Mucosa of rectum (tissue), 2 donors: ENCODE data around the gene DENND2A.
A peak's percentile ranks its signal among the peaks of the same experiment; 100 is the strongest.

Experiments
- H3K27ac ChIP-seq, 2 donors: one replicate each; pipeline ENCODE4 v1.7.0; 2013; ENCODE audit warnings: inconsistent platforms in 2 of 2, low read depth in 2 of 2, low read length in 2 of 2
- H3K27me3 ChIP-seq, 2 donors: one replicate each; pipeline ENCODE4 v1.7.0; 2013; ENCODE audit warnings: low read length in 2 of 2; ENCODE audit not compliant: control insufficient read depth in 2 of 2, insufficient read depth in 2 of 2
- H3K36me3 ChIP-seq, 2 donors: one replicate each; pipeline ENCODE4 v1.7.0; 2013; ENCODE audit warnings: low read length in 2 of 2; ENCODE audit not compliant: control insufficient read depth in 2 of 2, insufficient read depth in 2 of 2
- H3K4me1 ChIP-seq, 2 donors: one replicate each; pipeline ENCODE4 v1.7.0; 2013; ENCODE audit warnings: low read length in 2 of 2, mild to moderate bottlenecking in 1 of 2; ENCODE audit not compliant: control insufficient read depth in 2 of 2, insufficient read depth in 2 of 2
- H3K4me3 ChIP-seq, 2 donors: one replicate each; pipeline ENCODE4 v1.7.0; 2013; ENCODE audit warnings: low read length in 2 of 2
- H3K9ac ChIP-seq, 2 donors: one replicate each; pipeline ENCODE4 v1.7.0; 2013; ENCODE audit warnings: low read length in 2 of 2, low read depth in 1 of 2, mild to moderate bottlenecking in 1 of 2
- H3K9me3 ChIP-seq, 2 donors: one replicate each; pipeline ENCODE4 v1.7.0; 2013; ENCODE audit warnings: low read length in 2 of 2; ENCODE audit not compliant: control insufficient read depth in 2 of 2
- donor health status: healthy.
- donor health status: Normal muscosa, but diverticular disease.

The DENND2A gene

DNA sequence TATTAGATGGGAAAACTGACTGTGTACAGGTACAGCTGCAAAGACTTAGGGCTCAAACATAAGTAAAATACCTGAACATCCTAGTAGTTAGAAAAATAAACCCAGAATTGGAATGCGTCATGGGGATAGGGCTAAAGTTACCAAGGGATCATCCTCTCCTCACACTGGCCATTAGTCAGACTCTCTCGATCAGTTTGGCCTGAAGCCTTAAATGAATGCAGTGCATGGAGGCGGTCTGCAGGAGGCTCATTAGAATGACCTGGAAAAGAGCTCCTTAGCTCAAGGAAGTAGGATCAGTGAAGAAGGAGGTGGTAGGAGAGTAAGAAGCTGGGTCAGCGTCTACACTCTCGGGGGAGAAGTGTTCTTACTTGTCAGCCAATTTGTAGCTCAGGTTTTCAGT, 35.3 kb downstream of the DENND2A start:
- no peaks in the 10 kb centered on the region for H3K27me3 ChIP-seq
- peak overlapping the region; percentile 45 to 53 for H3K27ac ChIP-seq
- no peak overlapping the region for H3K4me3 ChIP-seq
- peaks cover 0 to 4% of the 10 kb centered on the region in 2 donors for H3K4me1 ChIP-seq
- H3K9ac ChIP-seq, result no peak overlapping the region
- H3K9me3 ChIP-seq, result no peaks in the 10 kb centered on the region
- no peaks in the 10 kb centered on the region for H3K36me3 ChIP-seq

DNA sequence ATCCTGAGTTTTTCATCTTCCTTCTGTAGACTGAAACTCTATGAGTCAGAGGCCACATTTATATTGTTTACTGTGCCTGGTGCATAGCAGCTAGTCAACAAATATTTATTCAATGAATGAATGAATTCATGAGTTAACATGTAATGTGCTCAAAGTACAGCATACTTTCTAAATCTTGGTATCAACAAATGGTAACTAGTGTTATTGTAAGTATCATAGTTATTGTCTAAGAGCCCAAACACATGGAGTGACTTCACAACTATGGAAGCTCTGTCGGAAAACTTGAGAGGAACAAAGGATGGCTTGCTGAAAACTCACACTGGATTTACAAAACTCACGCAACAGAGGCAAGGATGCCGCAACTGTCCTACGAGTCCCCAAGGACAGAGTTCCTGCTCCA, 35.9 kb downstream of the DENND2A start:
- H3K9me3 ChIP-seq, result no peaks in the 10 kb centered on the region
- H3K9ac ChIP-seq, result no peak overlapping the region
- H3K4me3 ChIP-seq, result no peak overlapping the region
- H3K36me3 ChIP-seq, result no peaks in the 10 kb centered on the region
- H3K27me3 ChIP-seq, result no peaks in the 10 kb centered on the region
- peak overlapping the region; percentile 45 to 53 for H3K27ac ChIP-seq
- H3K4me1 ChIP-seq, result peaks cover 0 to 4% of the 10 kb centered on the region in 2 donors

DNA sequence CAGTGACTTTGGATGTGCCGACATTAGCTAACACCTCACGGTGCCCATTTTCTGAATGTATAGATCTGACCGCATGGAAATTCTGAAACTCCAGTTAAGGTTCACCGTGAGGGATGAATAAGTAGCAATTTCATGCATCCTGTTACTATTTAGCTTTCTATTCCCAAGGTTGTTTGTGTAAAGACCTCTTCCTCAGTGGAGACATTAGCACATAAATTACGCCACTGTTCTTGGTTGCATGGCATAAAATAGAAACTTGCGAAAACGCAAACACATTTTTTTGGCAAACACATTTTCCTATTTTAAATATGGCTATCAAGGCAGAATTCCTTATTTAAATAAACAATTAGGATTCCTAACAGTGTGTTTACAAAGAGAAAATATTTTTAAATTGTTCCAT, 36.5 kb downstream of the DENND2A start:
- Histone ChIP-seq H3K27ac (peak overlapping the region in 1 of 2 donors; percentile 12), H3K36me3 (no peaks in the 10 kb centered on the region), H3K4me1 (peaks cover 0 to 4% of the 10 kb centered on the region in 2 donors), H3K27me3 (no peaks in the 10 kb centered on the region), H3K9ac (no peak overlapping the region), H3K4me3 (no peak overlapping the region), H3K9me3 (no peaks in the 10 kb centered on the region)

DNA sequence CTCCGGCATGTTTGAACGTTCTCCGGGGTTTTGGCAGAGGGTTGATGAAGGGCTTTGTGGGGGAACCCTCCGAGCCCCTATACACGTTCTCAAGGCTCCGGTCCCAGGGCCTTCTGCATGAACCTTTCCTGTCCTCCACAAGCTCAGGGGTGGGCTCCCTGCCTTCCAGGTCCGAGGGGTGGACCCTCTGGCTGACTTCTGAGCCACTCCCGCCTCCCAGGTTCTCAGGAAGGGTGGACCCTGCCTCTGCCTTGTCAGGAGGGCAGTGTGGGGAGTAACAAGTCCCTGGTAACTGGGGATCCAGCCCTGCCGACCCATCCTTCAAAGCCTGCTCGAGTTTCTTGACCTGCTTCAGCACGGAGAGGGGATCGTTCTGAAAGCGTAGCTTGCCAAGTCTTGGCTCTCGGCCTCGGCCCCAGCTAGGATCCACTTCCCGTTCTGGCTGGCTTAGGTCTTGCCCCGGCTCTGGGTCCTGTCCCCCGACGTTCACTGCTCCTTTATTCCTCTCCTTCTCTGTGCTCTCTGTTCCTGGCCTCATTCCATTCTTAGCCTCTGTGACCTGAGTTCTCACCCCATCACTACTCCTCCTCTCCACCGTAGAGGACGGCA, 38.9 kb downstream of the DENND2A start:
- Histone ChIP-seq H3K9me3 (no peaks in the 10 kb centered on the region), H3K36me3 (no peaks in the 10 kb centered on the region), H3K9ac (no peak overlapping the region), H3K27me3 (no peaks in the 10 kb centered on the region), H3K4me3 (no peak overlapping the region), H3K4me1 (peaks cover 0 to 4% of the 10 kb centered on the region in 2 donors), H3K27ac (no peak overlapping the region)

DNA sequence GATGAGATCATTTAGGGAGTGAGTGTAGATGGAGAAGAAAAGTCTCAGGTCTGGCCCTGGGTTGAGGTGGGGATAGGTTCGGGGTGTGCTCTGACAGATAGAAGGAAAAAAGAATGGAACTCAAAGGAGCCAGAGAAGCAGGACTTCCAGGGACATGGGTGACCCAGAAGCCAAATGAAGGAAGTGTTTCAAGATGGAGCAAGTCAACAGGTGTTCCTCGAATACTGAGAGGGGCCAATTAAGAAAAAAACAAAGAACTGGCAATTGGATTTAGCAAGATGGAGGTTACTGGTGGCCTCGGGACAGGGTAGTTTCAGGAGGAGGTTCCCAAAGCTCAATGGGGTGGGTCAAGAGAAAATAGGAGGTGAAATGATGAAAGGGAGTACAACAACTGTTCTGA, 40.3 kb downstream of the DENND2A start:
- no peak overlapping the region for H3K27ac ChIP-seq
- no peak overlapping the region for H3K9ac ChIP-seq
- H3K36me3 ChIP-seq, result no peaks in the 10 kb centered on the region
- H3K9me3 ChIP-seq, result no peaks in the 10 kb centered on the region
- no peak overlapping the region for H3K4me3 ChIP-seq
- no peaks in the 10 kb centered on the region for H3K27me3 ChIP-seq
- peaks cover 0 to under 1% of the 10 kb centered on the region in 2 donors for H3K4me1 ChIP-seq

DNA sequence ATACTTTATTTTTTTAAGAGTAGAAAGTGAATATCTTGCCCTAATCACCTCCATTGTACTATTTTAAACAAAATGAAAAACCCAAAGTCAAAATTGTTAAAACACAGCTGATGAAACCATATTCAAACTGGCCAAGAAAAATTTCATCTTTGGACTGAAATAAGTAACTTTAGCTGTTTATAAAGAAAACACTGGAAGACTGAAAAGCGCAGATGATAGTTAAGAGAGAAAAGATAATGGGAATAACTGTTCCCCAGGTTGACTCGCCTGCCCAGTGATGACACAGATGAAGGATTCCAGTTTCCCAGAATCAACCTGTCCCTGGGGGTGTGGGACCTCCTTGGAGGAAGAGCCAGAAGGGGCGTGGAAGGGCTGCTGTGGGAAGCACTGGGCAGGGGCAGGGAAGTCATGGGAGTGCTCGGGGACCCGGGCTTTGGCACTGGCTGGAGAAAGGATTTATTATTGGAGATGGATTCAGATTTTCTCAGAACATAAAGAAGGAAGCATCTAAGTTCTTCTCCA, 43.1 kb downstream of the DENND2A start:
- Histone ChIP-seq H3K4me3 (no peak overlapping the region), H3K27me3 (no peaks in the 10 kb centered on the region), H3K27ac (no peak overlapping the region), H3K4me1 (no peaks in the 10 kb centered on the region), H3K36me3 (no peaks in the 10 kb centered on the region), H3K9ac (no peak overlapping the region), H3K9me3 (no peaks in the 10 kb centered on the region)

DNA sequence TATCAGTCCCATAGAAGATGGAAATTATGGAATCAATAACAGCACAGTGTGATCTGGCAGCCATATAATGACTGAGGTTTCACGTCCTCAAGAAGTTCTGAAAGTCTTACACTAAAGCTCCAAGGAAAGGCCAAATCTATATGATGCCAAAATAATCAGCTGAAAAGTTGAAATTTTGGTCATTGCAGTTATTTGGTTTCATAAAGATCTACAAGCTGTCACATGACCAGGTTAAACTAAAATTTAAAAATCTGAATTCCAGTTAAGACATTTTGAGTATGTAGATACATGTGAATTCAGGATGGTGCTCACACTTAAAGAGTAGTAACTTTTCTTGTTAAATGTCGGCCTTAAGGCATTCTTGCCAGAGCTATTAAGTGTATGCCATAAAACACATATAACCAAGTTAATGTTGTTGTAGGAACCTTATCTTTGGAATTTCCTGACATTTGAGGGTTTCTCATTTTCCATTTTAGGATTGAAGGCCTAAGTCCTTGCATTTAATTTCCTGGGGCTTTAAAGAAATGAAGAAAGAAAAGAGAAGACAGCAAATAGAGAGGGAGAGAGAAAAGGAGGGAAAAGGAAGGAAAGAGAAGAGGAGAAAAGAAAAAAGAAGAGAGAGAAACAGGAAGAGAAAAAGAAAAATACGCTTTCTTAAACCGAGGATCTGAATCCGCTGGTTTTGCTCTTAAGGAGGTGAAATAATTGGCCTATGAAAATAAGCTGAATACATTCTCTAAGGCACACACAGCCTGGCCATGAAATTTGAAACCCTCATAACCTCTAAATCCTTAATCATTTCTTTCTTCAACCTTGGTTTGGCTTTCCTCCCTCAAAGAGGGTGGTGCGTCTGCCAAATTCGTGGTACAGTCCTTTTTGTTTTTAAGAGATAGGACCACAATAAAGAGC, 43.8 kb downstream of the DENND2A start:
- no peaks in the 10 kb centered on the region for H3K36me3 ChIP-seq
- H3K27ac ChIP-seq, result no peak overlapping the region
- no peaks in the 10 kb centered on the region for H3K9me3 ChIP-seq
- no peaks in the 10 kb centered on the region for H3K27me3 ChIP-seq
- no peak overlapping the region for H3K4me3 ChIP-seq
- no peak overlapping the region for H3K9ac ChIP-seq
- no peaks in the 10 kb centered on the region for H3K4me1 ChIP-seq

DNA sequence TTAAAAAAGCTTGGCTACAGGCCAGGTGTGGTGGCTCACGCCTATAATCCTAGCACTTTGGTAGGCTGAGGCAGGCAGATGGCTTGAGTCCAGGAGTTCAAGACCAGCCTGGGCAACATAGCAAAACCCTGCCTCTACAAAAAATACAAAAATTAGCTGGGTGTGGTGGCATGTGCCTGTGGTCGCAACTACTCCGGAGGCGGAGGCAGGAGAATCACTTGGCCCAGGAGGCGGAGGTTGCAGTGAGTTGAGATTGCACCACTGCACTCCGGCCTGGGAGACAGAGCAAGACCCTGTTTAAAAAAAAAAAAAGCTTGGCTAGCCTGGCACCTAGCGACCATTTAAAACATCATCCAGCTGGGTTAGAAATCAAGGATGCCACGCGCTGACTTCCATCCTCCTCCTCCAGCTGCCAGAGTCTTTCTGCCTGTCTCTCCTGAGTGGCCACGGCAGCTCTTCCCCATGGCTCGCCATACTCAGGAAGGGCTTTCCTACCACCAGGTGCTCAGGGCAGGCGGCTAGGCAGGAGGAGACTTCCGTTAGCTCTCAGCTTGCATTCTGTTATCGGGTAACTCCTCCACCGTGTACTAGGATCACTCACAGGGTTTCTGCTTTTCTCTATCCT, 45.0 kb downstream of the DENND2A start:
- Histone ChIP-seq H3K9ac (no peak overlapping the region), H3K27me3 (no peaks in the 10 kb centered on the region), H3K27ac (no peak overlapping the region)

DNA sequence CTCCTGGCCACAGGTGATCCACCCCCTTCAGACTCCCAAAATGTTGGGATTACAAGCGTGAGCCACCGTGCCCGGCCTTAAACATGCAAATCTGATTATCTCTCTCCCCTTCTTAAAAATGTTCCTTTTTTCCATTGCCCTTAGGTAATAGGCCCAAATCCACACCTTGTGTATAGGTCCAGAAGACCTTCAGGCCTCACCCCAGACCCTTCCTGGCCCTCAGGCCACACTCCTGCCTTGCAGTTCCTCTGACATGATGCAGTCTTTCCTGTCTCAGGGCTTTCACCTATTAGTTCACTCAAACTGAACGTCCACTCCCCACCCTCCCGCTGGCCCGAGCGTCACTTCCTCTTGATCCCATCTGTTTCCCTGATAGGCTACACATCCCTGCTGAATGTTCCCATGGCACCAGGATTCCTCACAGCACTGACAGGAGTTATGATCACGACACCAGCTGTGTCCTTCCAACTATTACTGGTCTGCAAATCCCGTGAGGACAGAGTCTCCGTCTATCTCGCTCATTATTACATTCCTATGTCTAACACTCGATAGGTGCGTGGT, 46.4 kb downstream of the DENND2A start:
- Histone ChIP-seq H3K9ac (no peak overlapping the region), H3K4me3 (no peak overlapping the region), H3K36me3 (no peaks in the 10 kb centered on the region), H3K27me3 (no peaks in the 10 kb centered on the region), H3K9me3 (no peaks in the 10 kb centered on the region), H3K4me1 (no peaks in the 10 kb centered on the region), H3K27ac (no peak overlapping the region)

More for the DNA sequence above, 45.0 kb downstream of the DENND2A start:
- Histone ChIP-seq H3K36me3 (no peaks in the 10 kb centered on the region), H3K9me3 (no peaks in the 10 kb centered on the region), H3K4me1 (no peaks in the 10 kb centered on the region), H3K4me3 (no peak overlapping the region)

DNA sequence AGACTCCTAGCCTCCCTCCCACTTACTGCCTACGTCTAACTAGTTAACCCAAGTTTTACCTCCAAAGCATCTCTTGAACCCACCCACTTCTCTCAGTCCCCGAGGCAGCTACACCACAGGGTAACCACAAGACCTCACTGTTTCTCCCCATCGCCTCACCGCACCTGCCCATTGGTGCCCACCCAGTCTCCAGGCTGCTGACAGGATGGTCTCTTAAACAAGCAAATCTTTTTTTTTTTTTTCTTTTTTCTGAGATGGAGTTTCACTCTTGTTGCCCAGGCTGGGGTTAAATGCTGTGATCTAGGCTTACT, 47.0 kb downstream of the DENND2A start:
- Histone ChIP-seq H3K27me3 (no peaks in the 10 kb centered on the region), H3K4me3 (no peak overlapping the region), H3K9me3 (no peaks in the 10 kb centered on the region), H3K4me1 (no peaks in the 10 kb centered on the region), H3K27ac (no peak overlapping the region), H3K9ac (no peak overlapping the region), H3K36me3 (no peaks in the 10 kb centered on the region)
